GM21390 (cell line): Measurements from ENCODE around the gene LAMTOR2.
A peak's percentile ranks its signal among the peaks of the same experiment; 100 is the strongest.

Experiments
- ATAC-seq: cut with Tn5 transposase; IDR thresholded peaks from one replicate; pipeline ENCODE4 v1.9.1; 2021; ENCODE audit not compliant: unreplicated experiment

Gene LAMTOR2

GRCh38 chr1:156074661-156075060 lies 20.1 kb downstream of the LAMTOR2 start:
- no peak for ATAC-seq

GRCh38 chr1:156075162-156075561 lies 20.6 kb downstream of the LAMTOR2 start:
- ATAC-seq = no peak

- no peak for ATAC-seq
These were observed 21.2 kb downstream of the LAMTOR2 start for GRCh38 chr1:156075775-156076204.

GRCh38 chr1:156076609-156077429 lies 22.2 kb downstream of the LAMTOR2 start:
- peak; percentile 77 for ATAC-seq

DNA sequence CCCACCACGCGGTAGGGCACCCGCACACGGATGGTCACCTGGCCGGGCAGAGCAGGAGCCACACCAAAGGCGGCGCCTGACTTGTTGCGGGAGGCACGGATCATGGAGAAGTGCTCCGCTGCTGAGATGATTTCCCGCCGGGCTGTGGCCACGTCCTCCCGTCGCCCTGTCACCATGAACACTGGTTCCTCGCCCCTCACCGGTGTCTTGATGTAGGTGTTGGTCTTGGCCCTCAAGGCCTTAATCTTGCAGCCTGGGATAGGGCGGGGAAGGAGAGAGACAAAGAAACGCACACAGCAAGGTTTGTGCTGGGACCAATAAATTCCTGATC lies 22.8 kb downstream of the LAMTOR2 start:
- no peak for ATAC-seq

DNA sequence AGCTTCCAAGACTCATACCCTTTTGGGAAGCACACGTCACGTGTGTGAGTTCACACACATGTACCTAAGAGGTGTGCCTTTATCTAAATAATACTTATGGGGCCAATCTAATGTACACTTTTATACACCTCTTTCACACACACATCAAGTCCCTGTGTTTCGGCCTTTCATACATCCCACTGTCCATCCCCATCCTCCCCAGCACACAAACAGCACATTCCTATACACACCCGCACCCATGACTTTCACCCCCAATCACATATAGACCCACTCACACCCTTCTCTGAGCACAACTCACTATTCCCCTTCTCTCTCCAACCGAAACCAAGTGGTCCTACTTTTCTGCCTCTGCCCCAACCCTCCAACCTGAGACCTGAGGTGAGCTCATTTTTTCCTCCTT lies 24.1 kb downstream of the LAMTOR2 start:
- no peak for ATAC-seq

GRCh38 chr1:156079762-156080161 lies 25.2 kb downstream of the LAMTOR2 start:
- ATAC-seq = no peak

DNA sequence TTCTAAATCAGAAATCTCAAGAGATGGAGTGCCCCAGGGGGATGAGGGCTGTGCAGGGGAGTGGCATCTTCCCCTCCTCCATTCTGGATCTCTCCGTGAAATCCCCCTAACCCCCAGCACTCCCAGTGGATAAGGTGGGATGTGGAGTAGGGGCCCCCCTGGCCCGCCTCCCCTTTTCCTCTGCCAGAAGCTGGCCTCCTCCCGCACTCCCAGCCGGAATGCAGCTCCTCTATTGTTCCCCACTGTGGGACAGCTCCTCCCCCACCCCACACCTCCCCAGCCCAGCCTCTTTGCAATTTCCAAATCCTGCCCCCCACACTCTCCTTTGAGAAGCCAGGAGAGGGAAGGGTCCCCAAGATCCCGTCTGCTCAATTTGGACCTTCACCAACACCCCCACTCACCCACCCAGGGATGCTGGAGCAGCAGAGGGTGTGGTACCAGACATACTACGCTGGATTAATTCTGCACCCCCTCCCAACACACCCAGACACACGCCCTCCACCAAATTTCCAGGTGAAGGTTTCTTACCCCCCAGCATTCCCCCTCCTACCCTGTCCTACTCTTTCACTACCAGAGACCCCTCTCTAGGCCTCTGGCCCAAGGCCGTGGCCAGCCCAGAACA lies 25.8 kb downstream of the LAMTOR2 start:
- no peak for ATAC-seq

- ATAC-seq = no peak
These were observed 26.2 kb downstream of the LAMTOR2 start for GRCh38 chr1:156080863-156081179.

GRCh38 chr1:156081180-156081916 lies 26.8 kb downstream of the LAMTOR2 start:
- no peak for ATAC-seq

DNA sequence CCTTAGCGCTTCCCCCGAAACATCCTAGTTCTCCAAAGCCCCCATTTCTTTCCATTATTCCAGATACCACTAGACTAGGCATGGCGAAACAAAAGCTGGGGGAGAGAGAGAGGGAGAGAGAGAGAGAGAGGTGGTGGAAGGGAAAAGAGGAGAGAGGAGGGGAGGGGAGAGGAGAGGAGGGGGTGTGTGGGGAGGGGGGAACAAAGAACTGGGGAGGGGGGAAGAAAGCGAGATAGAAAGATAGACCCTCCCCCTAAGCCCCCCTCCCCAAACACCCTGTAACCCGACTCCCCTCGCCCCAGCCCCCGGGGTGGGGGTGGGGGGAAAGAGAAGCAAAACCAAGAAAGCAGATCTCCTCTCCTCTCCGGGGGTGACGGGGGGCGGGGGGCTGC lies 27.3 kb downstream of the LAMTOR2 start:
- no peak for ATAC-seq

DNA sequence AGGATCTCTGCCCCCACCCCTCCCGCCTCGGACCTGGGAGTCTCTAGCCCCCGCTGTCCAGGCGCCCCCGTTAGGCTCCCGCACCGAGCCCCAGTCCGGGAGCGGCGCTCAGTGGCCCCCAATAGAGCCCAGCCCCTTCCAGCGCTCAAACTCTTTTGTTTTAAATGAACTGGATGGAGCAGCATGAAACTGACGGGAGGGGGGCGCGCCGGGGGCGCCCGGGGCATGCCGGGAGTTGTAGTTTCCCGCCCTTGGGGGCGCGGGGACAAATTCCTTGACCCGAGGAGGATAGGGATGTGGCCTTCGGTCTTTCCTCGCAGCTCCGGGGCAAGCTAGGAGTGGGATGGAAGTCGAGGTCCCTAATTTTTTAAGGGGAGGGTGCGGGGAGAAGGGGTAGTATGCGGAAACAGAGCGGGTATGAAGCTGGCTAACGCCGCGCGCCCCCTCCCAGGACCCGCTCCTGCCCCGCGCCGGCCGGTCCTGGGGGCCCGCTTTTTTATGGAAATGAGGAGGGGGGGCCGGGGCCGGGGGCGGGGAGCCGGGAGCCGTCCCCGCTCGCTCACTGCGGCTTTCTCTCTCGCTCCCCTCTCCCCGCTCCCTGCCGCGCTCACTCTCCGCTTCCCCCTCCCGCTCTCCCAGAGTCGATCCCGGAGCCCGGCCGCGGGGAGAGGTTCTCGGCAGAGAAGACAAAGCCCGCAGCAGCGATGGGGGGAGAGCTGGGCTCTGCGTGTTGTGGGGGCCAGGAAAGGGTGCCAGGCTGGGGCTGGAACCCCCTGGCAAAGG lies 27.9 kb downstream of the LAMTOR2 start, which contains the start of gene MEX3A:
Gene MEX3A, minus strand, starts transcription at position 157 of the 783 bp plus-strand sequence. CDS start 467 bp downstream, outside the sequence.
- no peak for ATAC-seq

- ATAC-seq = no peak
These were observed 29.5 kb downstream of the LAMTOR2 start for GRCh38 chr1:156083800-156084790.

GRCh38 chr1:156086256-156086662 lies 31.7 kb downstream of the LAMTOR2 start:
- ATAC-seq = no peak

GRCh38 chr1:156089704-156090103 lies 35.1 kb downstream of the LAMTOR2 start:
- no peak for ATAC-seq

DNA sequence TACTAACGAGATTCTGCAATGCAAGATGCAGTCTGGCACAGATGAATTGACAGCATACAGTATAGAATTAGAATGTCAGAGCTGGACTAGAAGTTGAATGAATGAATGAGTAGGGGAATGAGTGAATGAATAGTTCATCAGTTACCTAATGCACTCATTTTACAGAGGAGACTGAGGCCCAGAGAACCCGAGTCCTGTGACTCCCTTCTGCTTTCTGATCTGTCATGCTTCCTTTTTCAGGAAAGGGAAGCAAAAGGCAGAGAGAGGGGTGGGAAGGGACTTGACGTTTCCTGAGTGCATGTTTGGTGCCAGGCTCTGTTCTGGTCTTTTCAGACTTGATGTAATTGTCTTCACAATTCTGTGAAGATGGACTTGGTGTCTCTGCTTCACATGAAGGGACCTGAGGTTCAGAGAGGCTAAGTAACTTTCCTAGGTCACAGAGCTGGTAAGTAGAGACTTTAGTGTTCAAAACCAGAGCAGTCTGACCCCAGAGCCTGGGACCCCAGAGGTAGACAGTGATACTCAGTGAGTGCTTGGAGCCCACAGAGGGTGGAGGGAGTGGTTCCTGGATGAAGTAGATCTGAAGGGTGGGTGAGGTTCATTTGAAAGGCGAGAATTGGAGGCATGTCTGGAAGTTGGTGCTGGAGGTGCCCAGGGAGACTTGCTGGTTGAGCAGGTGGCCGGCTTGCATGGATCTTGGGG lies 35.7 kb downstream of the LAMTOR2 start:
- ATAC-seq = no peak

DNA sequence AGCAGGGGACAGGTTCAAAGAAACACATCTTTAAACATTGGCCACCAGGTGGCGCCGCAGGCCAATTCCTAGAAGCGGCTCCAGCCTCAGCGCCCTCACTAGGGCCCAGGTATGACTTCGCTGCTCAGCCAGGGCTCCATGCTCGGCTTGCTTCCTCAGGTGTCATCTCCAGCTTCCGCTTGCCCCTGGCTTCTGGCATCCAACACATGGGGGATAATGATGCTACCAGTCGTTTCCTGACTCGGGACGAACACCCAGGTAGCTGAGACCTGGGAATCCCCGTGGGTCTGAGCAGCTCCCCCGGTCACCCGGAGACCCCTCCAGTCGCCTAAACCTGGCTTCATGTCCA lies 36.2 kb downstream of the LAMTOR2 start:
- peak; percentile 71 for ATAC-seq

DNA sequence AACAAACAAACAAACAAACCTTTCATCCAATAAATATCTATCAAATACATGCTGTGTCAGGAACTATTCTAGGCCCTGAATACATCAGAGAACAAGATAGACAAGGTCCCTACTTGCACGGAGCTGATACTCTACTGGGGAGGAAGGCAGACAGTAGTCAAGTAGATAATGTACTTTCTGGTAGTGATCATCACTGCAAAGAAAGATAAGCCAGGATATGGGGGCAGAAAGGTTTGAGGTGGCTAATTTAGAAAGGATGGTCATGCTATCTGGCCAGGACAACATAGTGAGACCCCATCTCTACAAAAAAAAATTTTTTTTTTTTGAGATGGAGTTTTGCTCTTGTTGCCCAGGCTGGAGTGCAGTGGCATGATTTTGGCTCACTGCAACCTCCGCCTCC lies 37.0 kb downstream of the LAMTOR2 start:
- no peak for ATAC-seq

DNA sequence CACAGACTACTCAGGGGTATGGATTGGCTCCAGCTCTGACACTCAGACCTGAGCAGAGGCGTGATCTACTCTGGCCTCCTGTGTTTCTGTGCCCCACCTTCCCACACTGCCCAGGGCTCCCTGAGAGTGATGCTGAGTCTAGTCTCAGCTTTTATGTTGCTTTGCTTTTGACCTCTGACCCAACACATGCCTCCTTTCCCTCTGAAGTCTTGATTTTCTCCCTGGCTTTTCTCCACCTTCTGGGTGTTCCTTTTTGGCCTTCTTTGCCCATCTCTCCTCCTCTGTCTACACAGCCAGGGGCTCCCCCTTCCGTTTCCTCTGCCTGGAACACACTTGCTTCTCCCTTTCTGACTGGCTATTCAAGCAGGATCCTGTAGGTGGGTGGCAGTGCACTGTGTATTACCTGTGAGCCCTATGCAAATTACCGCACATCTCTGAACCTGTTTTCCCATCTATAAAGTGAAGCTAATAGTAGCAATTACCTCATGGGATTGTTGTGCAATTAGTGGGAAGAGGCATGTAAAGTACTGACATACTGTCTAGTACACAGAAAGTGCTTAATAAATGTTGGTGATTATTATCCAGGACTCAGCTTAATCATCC lies 41.4 kb downstream of the LAMTOR2 start:
- ATAC-seq = no peak
